HL-60/S4 treated with retinoic acid at 250 ng/mL for 4 days and 3 days (cell line): ENCODE results near the gene RPS3.
"Not testable (repeated sequence)": the region's sequence is repeated elsewhere in the genome, so short reads cannot be mapped to it uniquely, and the experiment has no call there.

Experiments
- in situ Hi-C: fragments of 300-500 bp; cut with MboI; formaldehyde crosslinking; loops from 2 replicates; pipeline ENCODE4 v1.7.0; 2022; ENCODE audit warnings: low sequenced_read_pairs

The RPS3 gene

DNA sequence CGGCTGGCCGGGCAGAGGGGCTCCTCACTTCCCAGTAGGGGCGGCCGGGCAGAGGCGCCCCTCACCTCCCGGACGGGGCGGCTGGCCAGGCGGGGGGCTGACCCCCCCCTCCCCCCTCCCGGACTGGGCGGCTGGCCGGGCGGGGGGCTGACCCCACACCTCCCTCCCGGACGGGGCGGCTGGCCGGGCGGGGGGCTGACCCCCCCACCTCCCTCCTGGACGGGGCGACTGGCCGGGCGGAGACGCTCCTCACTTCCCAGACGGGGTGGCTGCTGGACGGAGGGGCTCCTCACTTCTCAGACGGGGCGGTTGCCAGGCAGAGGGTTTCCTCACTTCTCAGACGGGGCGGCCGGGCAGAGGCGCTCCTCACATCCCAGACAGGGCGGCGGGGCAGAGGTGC lies 10.7 kb downstream of the RPS3 start:
- in situ Hi-C loops, result not testable (repeated sequence)

DNA sequence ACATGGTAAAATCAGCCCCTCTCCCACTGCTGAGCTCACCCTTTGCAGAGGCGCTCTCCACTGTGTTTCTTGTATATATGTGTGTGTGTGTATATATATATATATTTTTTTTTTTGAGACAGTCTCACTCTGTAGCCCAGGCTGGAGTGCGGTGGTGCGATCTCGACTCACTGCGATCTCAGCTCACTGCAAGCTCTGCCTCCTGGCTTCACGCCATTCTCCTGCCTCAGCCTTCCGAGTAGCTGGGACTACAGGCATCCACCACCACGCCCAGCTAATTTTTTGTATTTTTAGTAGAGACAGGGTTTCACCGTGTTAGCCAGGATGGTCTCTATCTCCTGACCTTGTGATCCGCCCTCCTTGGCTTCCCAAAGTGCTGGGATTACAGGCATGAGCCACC lies 13.8 kb downstream of the RPS3 start:
- in situ Hi-C loops, result not testable (repeated sequence)

DNA sequence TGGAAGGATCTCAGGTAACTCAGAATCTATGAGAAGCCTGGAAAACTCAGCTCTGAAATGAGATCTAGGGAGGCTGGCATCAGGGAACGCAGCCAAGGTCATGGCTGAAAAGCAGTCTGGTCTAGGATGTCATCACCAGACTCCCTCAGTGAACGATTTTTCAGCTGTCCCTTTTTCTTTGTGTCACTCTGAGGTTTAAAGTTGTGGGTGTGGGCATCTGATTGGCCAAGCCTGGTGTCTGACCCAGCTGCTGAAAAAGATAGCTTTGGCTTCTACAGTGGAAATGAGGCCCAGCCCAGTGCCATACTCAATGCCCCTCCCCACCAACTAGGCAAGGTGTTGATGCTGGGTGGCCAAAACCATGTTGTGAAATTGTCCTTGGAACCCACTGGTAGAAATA lies 14.5 kb downstream of the RPS3 start:
- in situ Hi-C loops, result no loop called here

DNA sequence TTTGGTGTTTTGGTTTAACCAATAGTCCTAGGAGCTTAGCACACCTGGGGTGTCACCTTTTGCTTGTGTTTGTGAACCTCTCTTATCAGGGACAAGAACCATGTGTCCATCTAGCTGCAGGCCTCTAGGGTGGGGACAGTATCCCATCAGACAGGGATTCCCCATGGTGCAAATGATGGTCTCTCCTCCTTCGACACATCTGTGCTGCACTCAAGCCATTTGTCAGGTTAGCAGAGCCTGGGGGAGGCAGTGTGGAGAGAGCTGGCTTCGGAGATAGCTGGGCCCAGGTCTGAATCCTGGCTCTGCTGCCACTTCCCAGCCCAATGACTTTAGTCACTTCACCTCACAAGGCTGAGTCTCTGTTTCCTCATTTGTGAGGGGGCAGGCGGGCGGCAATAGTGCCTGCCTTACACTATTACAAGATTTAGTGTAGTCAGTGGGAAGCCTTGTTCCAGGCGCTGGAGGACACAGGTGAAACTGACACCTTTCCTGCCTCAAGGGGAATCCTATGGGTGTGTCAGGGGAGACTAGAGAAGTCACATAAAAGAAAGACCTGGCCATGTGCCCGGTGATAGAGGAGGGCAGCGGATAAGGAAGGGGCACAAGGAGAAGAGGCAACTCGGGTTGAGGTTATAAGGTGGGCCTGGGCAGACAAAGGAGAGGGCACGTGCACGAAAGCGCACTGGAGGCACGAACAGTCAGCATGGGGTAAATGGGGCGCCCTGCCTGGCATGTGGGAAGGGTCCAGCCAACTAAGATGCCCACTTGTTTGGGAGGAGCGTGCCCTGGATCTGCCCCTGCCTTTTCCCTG lies 21.1 kb downstream of the RPS3 start:
- in situ Hi-C loops, result no loop called here

DNA sequence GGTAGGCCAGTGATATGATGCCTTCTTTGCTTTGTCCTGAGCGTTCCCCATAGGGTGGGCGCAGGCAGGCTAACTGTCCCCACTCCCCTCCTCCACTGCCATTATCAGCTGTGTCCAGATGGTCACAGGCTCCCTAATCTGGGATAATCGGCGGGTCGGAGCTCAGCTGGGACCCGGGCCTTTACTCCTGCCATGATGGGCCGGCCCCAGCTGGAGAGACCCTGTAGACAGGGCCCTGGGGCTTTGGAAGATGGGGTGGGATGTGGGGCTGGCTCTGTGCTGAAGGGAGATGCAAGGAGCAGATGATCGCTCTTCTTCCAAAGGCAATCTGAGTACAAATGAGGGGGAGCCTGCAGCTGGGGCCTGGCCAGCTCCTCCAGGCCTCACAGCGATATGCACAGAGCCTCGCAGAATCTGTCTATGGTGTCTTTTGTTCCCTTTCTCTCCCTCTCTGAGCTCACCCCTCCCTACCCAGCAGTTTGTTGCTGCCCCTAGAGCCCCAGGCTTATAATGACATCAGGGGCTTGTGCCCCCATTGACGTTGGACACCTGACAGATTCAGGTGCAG lies 21.8 kb downstream of the RPS3 start:
- in situ Hi-C loops, result no loop called here

DNA sequence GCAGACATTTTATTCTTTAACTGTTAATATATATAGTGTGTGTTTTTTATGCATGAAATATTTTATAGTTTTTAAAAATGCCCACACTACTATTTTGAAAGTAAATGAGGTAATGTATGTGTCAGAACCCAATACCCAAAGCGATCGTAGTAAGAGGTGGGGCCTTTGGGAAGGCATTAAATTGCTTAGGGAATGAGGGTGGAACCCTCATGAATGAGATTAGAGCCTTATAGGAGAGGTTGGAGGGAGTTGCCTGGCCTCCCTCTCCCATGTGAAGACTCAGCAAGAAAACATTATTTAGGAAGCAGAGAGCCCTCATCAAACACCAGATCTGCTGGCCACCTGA lies 22.6 kb downstream of the RPS3 start:
- in situ Hi-C loops, result no loop called here

DNA sequence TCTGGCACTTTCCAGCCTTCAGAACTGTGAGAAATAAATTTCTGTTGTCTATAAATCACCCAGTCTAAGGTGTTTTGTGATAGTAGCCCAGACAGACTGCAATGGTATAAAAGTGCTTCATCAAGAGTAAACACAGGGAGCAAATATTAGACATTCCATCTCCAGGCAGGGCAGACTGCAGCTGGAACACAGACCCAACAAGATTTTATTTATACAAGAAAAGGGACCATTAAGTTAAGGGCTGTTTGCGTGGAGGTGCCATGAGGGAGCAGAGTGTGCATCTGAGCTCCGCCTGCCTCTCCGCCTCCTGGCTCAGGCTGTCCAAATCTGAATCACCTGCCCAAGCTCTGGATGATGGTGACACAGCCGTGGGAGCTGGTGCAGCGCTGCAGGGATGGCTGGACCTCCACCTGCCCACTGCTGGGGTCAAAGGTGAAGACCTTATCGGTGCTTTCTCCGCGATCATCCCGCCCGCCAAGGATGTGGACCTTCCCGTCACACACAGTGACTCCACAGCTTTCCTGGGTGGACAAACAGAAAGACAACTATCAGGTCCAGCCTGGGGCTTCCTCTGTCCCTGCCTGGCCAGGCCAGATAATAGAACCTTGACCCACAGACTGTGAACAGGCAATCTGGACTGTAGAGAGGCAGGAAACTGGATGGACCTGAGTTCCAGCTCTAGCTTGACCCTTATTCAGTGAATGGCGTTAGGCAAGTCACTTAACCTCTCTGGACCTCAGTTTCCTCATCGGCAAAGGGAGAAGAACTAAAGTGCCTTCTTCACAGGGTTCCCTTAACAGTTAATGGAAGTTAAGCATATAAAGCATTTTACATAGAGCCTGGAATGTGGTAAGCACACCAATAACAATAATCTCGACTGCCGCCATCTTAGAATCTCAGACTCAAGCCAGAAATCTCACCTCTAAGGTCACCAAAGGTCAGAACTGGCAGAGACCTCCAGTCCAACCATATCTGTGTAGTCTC lies 23.2 kb downstream of the RPS3 start:
- in situ Hi-C loops, result no loop called here

DNA sequence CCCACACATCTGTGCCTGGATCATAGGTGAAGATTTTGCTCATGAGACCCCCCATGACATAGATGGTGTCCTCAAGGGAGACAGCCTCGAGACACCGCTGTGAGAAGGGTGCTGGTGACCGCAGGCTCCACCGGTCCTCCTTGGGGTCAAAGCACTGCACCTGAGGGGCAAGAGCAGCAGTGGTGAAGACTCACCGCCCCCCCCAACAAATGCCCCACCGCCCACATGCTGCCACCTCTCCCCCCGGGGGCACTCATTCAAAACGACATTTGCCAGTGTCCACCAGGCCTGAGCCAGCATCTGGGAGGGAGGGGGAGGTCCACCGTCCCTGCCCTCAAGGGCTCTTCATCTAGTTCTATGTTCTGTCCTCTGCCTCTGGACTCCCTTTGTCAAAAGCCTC lies 24.4 kb downstream of the RPS3 start:
- in situ Hi-C loops, result no loop called here

DNA sequence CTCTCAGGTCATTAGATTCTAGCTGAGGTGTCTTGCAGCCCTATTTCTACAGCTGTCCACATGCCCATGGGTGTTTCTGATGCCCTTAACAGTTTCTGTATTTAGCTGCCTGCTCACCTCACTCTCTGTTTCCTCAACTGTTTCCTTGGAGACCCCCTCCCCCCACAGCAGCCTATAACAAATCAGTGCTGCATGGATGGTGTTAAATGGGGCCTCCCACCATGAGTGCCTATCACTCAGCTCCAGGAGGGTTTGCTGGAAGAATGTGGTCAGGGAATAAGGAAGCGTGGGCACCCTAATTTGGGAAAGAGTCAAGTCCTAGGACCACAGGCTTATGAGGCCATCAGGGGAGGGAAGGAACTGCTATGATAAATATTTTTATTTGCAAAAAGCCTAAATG lies 25.1 kb downstream of the RPS3 start:
- in situ Hi-C loops, result no loop called here

DNA sequence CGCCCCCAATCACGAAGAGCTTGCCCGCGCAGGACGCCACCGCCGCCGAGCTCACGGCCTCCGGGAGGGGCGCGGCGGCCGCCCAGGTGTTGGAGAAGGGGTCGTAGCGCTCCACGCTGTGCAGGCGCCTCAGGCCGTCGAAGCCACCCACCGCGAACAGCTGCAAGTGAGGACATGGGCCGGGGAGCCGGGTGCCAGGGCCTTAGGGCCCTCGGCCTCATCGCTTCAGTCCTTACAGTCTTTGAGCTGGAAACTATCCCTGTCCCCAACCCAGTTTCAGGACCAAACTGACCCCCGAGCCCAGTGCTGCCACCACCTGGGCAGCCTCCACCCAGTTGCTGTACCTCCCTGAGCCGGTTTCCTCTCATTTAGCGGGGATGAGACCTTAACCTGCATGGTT lies 26.1 kb downstream of the RPS3 start:
- in situ Hi-C loops, result no loop called here

DNA sequence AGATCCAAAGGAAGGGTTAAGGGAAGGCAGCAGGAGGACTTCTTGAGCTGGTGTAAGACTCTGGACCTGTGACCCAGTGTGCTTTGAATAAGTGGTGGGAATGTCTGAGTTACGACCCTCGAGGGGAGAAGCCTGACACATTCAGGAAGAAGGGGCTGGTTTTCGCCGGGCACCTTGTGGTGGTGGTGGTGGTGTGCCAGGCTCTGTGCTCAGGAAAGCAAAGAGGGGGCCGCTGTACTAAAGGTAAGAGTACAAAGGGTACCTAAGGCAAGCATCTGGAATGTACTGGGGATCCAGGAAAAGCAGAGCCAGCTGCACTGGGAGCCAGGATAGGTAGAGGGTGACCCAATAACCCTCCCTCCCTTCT lies 27.4 kb downstream of the RPS3 start:
- in situ Hi-C loops, result no loop called here

DNA sequence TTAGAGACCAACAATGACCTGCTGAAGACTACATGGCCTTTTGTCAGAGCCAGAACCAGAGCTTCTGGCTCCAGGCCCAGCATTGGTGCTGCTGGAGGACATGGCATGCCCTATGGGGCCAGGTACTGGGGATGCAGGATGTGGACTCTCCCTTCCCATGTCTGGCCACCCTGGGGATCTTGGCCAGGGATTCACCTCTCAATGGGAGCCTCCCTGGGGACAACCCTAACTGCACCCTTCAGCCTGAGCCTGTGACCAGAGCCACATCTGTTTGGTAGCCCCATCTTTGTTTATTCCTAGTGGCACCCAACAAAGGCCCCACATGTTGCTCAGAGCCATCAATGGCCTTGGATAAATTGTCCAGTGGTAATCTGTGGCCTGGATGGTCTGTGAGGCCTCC lies 27.9 kb downstream of the RPS3 start:
- in situ Hi-C loops, result no loop called here

DNA sequence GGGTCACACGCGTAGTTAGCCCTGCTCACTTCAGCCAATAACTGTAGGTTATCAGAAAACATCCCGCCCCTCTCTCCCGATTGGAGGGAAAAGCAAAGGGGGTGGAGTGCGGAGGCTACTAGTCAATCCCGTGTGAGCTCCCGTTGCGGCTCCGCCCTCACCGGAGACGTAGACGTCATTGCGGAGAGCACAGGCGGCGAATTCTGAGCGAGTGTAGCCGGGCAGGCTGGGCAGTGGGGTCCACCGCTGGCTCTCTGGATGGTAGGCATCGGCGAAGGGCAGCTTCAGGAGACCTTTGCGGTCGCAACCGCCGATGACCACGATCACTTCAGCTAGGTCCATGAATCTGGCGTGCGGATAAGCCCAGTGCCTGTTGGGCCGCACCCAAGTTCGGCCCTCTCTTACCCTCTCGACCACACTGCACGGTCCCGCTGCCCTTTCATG lies 29.0 kb downstream of the RPS3 start:
- in situ Hi-C loops, result no loop called here

DNA sequence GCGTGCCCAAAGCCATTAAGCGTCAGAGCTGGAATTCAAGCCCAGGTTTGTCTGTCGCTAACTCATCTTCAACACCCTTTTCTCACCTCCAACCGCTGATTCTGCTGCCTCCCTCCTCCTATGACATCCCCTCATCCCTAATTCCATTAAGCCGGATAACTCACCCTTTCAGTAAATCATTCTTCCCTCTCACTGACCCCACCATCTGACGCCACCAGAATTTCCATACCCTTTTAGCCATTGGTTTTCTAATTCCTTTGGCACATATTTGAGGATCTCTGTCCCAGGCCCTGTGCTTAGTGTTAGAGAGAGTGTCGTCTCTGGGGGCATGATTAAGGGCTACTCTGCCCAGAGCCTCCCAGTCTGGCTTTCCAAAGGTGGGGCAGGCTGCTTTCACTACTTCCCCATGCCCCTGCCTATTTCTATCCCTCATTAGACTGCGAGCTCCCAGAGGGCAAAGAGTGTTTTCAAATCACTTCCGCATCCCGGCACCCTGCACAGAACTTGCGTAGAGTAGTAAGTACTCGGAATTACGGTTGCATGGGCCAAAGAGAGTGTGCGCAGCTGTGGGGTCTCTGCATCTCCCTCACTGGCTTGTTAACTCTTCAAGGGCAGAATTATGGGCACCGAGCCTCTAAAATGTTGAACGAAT lies 29.8 kb downstream of the RPS3 start:
- in situ Hi-C loops, result no loop called here

DNA sequence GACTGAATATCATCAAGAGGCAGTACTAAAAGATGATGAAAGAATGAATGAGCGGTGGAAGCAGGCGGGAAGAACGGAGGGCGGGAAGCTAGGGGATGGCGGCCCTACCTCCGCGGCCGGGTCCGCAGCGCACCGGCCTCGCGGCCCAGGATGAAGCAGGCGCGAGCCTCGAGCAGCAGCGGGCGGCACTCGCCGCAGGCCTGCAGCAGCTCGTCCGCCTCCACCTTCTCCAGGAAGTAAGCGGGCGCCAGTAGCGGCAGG lies 30.3 kb downstream of the RPS3 start:
- in situ Hi-C loops, result no loop called here

DNA sequence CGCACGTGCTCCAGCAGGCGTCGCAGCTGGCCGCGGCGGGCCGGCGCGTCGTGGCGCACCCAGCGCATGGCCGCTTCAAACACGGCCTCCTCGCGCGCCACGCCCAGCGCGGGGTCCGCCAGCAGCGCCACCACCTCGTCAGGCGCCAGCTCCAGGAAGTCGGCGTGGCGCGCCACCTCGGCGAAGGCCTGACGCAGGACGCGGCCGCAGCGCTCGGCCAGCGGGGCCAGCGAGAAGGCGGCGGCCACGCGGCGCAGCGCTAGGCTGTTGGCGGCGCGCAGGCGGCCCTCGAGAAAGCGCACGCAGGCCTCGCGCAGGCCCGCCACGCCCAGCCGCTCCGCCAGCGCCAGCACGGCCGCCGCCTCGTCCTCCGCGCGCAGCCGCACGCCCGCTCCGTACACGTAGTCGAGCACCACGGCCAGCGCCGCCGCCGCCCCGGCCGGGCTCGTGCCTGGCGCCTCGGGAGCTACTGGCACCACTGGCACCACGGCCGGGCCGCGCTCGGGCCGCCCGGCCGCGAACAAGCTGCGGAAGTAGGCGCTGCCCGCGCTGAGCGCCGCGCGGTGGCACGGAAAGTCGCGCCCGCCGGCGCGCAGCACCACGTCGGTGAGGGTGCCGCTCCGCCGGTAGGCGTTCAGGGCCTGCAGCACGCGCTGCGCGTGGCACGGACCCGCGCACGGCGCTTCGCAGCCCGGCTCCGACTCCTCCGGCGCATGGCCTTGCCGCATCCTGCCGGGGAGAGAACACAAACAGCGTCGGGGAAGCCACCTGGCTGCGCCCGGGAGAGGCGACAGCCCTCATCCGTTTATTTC lies 30.8 kb downstream of the RPS3 start:
- in situ Hi-C loops, result no loop called here

DNA sequence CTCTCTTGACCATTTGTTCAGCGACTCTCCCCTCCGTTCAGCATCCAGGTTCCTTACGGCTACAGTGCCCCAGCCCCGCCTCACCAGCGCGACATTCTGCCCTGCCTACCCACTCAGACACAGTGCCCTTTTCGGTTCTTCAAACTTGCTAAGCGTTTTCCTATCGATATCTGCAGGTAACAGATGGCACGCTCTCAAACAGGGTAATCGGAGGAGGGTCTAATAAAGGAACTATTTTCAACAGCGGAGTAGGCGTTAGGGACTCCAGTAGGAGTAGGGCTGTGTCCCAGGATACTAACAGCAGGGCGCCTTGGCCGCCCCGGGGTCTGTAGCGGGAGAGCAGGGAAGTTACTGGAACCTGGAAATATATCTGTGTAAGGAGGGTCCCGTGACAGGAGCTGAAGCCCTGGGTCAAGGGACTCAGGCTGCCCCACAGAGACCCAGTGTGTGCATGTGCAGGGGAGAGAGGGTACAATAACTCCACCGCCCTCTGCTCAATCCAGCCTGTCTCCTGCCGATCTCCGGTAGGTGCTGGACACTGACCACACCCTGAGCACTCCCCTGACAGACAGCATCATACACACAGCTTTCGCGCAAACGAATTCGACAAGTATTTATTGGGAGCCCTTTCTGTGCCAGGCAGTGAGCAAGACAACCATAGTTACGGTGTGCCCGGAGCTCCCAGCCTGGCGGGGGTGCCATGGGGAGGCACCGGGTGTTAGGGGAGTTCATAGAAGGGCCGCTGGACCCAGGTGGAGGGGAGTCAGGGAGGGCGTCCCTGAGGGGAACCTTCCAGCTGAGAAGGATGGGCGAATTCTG lies 31.6 kb downstream of the RPS3 start:
- in situ Hi-C loops, result no loop called here

DNA sequence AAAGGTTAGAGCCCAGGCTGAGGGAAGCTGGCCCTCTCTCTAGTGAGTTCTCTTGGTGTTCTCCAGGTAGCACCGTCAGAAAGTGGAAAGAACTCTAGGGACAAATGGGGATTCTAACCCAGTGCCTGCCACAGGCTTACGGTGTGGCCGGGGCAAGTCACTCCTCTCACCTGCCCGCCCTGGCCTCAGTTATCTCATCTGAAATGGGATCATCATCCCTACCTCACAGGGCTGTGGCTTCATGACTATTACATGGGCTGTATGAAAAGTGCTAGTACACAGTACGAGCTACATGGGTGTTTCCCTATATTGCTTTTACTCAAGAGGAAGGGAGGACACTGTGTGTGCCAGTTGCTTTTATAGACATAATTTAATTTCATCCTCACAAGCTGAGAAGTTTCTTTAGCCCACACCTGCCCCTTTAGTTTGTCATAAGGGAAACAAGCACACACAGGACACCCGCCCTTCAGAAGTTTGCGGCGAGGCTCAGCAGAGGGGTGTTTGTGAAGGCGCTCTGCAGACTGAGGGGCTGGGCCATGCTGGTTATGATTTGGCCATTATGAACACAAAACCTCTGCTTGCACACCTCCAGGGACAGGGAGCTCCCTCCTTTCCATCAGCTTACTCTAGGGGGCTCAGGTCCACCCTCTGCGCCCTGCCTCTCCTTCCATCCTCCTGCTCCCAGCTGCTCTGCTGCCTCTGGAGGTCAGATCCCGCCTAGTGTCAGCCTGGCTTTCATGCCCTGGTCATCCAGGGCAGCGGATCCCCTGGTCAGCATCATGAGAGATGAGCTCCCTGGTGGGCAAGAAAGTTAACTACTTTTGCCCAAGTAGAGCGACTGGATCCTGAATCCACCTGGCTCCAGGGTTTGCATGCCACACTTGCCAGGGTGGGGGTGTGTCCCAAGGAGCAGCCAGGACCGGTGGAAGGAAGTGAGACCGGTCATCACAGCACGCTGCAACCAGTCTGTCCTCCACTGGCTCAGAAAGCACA lies 32.5 kb downstream of the RPS3 start:
- in situ Hi-C loops, result no loop called here

DNA sequence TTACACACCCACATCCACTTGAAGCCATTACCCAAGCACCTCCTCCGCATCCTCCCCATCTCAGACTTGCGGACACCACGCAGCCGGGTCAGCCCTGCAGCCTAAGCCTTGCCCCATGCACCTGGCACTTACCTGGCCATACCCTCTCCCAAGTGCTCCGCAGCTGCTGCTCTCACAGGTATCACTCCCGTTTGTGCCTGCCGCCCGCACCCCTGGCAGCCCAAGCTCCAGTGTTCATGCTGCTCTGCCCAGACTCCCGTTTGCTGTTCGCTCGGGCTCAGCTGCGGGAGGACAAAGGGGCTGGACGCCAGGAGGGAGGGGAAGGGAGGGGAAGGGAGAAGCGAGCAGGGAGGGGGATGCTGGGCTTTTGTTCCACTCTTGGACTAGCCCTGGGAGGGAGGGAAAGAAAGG lies 33.6 kb downstream of the RPS3 start, which contains the start of gene KLHL35:
Gene KLHL35 (minus strand): TSS at position 293 of the 411 bp plus-strand sequence. CDS start 2,574 bp downstream, outside the sequence.
- in situ Hi-C loops, result no loop called here
